Inflammatory macrophage treated with lipopolysaccharide for 4 hours (primary cell): ENCODE results near the gene RNU7-1.

Source experiments
- DNase-seq: peaks from one replicate; pipeline ENCODE4 v3.0.0-alpha.2; 2020

RNU7-1 gene

GRCh38 chr12:6968426-6968825 is 24.8 kb downstream of the RNU7-1 start:
- no peak for DNase-seq

GRCh38 chr12:6970096-6970527 is 26.5 kb downstream of the RNU7-1 start:
- no peak for DNase-seq

- DNase-seq: no peak
Measured at GRCh38 chr12:6974180-6974579, 30.6 kb downstream of the RNU7-1 start.

- no peak for DNase-seq
Measured at GRCh38 chr12:6975297-6976032, 31.8 kb downstream of the RNU7-1 start.

- DNase-seq: no peak
Measured at GRCh38 chr12:6977653-6978052, 34.0 kb downstream of the RNU7-1 start.

GRCh38 chr12:6978188-6978587 is 34.6 kb downstream of the RNU7-1 start:
- DNase-seq: no peak

- no peak for DNase-seq
Measured at GRCh38 chr12:6978611-6979011, 35.0 kb downstream of the RNU7-1 start.

- DNase-seq: no peak
Measured at GRCh38 chr12:6979021-6979420, 35.4 kb downstream of the RNU7-1 start.

GRCh38 chr12:6979453-6979852 is 35.8 kb downstream of the RNU7-1 start:
- DNase-seq: no peak

GRCh38 chr12:6980075-6980474 is 36.5 kb downstream of the RNU7-1 start:
- no peak for DNase-seq

GRCh38 chr12:6980740-6981139 is 37.1 kb downstream of the RNU7-1 start:
- no peak for DNase-seq

- no peak for DNase-seq
Measured at GRCh38 chr12:6981152-6982052, 37.8 kb downstream of the RNU7-1 start.

- DNase-seq: no peak
Measured at GRCh38 chr12:6982532-6982931, 38.9 kb downstream of the RNU7-1 start.

- DNase-seq: no peak
Measured at GRCh38 chr12:6987956-6988553, 44.4 kb downstream of the RNU7-1 start.
